HEK293 (cell line): ENCODE data around the gene CINP.

Experiments used
- KLF7 ChIP-seq: fragments of 450-650 bp; formaldehyde crosslinking; IDR thresholded peaks from 2 replicates; pipeline ENCODE4 v1.5.1; 2016; ENCODE audit warnings: missing biosample characterization, missing genetic modification characterization, borderline replicate concordance
- SETDB1 ChIP-seq: IDR thresholded peaks from one replicate; pipeline ENCODE4 v1.6.1; 2017; ENCODE audit warnings: mild to moderate bottlenecking, low read length, moderate library complexity, mixed read lengths; ENCODE audit not compliant: insufficient read length
- ZNF248 ChIP-seq: fragments of 450-650 bp; formaldehyde crosslinking; IDR thresholded peaks from 2 replicates; pipeline ENCODE4 v1.5.1; 2017; ENCODE audit warnings: missing biosample characterization, missing genetic modification characterization
- ZNF266 ChIP-seq: fragments of 450-650 bp; formaldehyde crosslinking; IDR thresholded peaks from 2 replicates; pipeline ENCODE4 v1.5.1; 2016; ENCODE audit warnings: missing biosample characterization, missing genetic modification characterization, low read depth
- ZNF302 ChIP-seq: fragments of 450-650 bp; formaldehyde crosslinking; IDR thresholded peaks from 2 replicates; pipeline ENCODE4 v1.5.1; 2016; ENCODE audit warnings: missing biosample characterization, missing genetic modification characterization, low read depth
- ZNF664 ChIP-seq: fragments of 450-650 bp; formaldehyde crosslinking; IDR thresholded peaks from 2 replicates; pipeline ENCODE4 v1.5.1; 2016; ENCODE audit warnings: missing biosample characterization, missing genetic modification characterization
- TF ChIP-seq, protein P1 (sequence below): fragments of 450-650 bp; formaldehyde crosslinking; IDR thresholded peaks from 2 replicates; pipeline ENCODE4 v1.5.1; 2016; ENCODE audit warnings: missing biosample characterization, missing genetic modification characterization, borderline replicate concordance
- TF ChIP-seq, protein P2 (sequence below): fragments of 450-650 bp; formaldehyde crosslinking; IDR thresholded peaks from 2 replicates; pipeline ENCODE4 v1.5.1; 2016; ENCODE audit warnings: missing biosample characterization, missing genetic modification characterization, low read depth
- TF ChIP-seq, protein P3 (sequence below): fragments of 450-650 bp; formaldehyde crosslinking; IDR thresholded peaks from 2 replicates; pipeline ENCODE4 v1.5.1; 2016; ENCODE audit warnings: missing biosample characterization, missing genetic modification characterization
- TF ChIP-seq, protein P4 (sequence below): fragments of 450-650 bp; formaldehyde crosslinking; IDR thresholded peaks from 2 replicates; pipeline ENCODE4 v1.5.1; 2016; ENCODE audit warnings: missing biosample characterization, missing genetic modification characterization, borderline replicate concordance
- TF ChIP-seq, protein P5 (sequence below): fragments of 450-650 bp; formaldehyde crosslinking; IDR thresholded peaks from 2 replicates; pipeline ENCODE4 v1.5.1; 2016; ENCODE audit warnings: missing biosample characterization, missing genetic modification characterization

DNA sequence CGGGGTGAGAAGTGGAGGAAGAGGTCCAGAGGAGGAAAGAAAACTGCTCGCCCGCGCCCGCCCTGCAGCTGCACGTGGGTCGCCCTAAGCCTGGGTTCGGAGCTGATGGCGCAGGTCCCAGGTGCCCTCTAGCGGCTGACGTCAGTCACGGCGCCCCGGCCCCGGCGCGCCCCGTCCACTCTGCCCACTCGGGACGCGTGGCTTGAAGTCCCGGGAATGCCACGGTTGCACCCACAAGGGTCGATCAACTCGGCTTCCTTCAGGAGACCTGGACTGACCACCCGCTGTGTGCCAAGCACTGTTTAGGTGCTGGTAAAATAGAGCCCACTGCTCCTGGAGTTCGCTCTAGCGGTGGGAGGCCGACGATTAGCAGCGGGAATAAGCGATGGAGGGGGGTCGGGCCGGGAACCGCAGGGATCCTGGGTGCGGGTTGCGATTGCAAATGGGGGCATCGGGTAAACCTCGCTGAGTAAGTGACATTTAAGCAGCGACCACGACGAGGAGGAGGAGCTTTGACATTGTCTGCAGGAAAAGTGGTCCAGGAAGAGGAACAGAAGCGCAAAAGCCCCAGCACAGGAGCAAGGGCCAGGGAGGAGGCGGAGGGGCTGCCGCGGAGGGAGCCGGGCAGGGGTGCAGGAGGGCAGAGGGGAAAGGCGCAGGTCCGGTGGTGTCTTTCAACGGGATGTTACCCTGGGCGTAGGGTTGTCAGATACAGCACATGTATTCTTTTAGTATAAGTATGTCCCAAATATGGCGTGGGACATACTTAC is 48.3 kb downstream of the CINP start:
- TF ChIP-seq ZNF302 (no peak), SETDB1 (no peak), KLF7 (tag by site-specific recombination) (0 out of 2 replicates have a peak, but pooled peaks have one; percentile 48), ZNF664 (tag by site-specific recombination) (no peak), ZNF248 (no peak), ZNF266 (tag by site-specific recombination) (no peak)
- TF ChIP-seq, protein P1, sequence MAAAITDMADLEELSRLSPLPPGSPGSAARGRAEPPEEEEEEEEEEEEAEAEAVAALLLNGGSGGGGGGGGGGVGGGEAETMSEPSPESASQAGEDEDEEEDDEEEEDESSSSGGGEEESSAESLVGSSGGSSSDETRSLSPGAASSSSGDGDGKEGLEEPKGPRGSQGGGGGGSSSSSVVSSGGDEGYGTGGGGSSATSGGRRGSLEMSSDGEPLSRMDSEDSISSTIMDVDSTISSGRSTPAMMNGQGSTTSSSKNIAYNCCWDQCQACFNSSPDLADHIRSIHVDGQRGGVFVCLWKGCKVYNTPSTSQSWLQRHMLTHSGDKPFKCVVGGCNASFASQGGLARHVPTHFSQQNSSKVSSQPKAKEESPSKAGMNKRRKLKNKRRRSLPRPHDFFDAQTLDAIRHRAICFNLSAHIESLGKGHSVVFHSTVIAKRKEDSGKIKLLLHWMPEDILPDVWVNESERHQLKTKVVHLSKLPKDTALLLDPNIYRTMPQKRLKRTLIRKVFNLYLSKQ (tag by site-specific recombination): no peak
- TF ChIP-seq, protein P2, sequence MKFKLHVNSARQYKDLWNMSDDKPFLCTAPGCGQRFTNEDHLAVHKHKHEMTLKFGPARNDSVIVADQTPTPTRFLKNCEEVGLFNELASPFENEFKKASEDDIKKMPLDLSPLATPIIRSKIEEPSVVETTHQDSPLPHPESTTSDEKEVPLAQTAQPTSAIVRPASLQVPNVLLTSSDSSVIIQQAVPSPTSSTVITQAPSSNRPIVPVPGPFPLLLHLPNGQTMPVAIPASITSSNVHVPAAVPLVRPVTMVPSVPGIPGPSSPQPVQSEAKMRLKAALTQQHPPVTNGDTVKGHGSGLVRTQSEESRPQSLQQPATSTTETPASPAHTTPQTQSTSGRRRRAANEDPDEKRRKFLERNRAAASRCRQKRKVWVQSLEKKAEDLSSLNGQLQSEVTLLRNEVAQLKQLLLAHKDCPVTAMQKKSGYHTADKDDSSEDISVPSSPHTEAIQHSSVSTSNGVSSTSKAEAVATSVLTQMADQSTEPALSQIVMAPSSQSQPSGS: peak; percentile 56; the same call in 1 of the 2 replicates
- TF ChIP-seq, protein P3, sequence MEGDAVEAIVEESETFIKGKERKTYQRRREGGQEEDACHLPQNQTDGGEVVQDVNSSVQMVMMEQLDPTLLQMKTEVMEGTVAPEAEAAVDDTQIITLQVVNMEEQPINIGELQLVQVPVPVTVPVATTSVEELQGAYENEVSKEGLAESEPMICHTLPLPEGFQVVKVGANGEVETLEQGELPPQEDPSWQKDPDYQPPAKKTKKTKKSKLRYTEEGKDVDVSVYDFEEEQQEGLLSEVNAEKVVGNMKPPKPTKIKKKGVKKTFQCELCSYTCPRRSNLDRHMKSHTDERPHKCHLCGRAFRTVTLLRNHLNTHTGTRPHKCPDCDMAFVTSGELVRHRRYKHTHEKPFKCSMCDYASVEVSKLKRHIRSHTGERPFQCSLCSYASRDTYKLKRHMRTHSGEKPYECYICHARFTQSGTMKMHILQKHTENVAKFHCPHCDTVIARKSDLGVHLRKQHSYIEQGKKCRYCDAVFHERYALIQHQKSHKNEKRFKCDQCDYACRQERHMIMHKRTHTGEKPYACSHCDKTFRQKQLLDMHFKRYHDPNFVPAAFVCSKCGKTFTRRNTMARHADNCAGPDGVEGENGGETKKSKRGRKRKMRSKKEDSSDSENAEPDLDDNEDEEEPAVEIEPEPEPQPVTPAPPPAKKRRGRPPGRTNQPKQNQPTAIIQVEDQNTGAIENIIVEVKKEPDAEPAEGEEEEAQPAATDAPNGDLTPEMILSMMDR (tag by site-specific recombination): peak; percentile 99
- TF ChIP-seq, protein P4, sequence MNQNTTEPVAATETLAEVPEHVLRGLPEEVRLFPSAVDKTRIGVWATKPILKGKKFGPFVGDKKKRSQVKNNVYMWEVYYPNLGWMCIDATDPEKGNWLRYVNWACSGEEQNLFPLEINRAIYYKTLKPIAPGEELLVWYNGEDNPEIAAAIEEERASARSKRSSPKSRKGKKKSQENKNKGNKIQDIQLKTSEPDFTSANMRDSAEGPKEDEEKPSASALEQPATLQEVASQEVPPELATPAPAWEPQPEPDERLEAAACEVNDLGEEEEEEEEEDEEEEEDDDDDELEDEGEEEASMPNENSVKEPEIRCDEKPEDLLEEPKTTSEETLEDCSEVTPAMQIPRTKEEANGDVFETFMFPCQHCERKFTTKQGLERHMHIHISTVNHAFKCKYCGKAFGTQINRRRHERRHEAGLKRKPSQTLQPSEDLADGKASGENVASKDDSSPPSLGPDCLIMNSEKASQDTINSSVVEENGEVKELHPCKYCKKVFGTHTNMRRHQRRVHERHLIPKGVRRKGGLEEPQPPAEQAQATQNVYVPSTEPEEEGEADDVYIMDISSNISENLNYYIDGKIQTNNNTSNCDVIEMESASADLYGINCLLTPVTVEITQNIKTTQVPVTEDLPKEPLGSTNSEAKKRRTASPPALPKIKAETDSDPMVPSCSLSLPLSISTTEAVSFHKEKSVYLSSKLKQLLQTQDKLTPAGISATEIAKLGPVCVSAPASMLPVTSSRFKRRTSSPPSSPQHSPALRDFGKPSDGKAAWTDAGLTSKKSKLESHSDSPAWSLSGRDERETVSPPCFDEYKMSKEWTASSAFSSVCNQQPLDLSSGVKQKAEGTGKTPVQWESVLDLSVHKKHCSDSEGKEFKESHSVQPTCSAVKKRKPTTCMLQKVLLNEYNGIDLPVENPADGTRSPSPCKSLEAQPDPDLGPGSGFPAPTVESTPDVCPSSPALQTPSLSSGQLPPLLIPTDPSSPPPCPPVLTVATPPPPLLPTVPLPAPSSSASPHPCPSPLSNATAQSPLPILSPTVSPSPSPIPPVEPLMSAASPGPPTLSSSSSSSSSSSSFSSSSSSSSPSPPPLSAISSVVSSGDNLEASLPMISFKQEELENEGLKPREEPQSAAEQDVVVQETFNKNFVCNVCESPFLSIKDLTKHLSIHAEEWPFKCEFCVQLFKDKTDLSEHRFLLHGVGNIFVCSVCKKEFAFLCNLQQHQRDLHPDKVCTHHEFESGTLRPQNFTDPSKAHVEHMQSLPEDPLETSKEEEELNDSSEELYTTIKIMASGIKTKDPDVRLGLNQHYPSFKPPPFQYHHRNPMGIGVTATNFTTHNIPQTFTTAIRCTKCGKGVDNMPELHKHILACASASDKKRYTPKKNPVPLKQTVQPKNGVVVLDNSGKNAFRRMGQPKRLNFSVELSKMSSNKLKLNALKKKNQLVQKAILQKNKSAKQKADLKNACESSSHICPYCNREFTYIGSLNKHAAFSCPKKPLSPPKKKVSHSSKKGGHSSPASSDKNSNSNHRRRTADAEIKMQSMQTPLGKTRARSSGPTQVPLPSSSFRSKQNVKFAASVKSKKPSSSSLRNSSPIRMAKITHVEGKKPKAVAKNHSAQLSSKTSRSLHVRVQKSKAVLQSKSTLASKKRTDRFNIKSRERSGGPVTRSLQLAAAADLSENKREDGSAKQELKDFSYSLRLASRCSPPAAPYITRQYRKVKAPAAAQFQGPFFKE (tag by site-specific recombination): no peak
- TF ChIP-seq, protein P5, sequence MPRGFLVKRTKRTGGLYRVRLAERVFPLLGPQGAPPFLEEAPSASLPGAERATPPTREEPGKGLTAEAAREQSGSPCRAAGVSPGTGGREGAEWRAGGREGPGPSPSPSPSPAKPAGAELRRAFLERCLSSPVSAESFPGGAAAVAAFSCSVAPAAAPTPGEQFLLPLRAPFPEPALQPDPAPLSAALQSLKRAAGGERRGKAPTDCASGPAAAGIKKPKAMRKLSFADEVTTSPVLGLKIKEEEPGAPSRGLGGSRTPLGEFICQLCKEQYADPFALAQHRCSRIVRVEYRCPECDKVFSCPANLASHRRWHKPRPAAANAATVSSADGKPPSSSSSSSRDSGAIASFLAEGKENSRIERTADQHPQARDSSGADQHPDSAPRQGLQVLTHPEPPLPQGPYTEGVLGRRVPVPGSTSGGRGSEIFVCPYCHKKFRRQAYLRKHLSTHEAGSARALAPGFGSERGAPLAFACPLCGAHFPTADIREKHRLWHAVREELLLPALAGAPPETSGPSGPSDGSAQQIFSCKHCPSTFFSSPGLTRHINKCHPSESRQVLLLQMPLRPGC (tag by site-specific recombination): peak; percentile 45; the same call in 1 of the 2 replicates
